Stomach (tissue), 4 donors: Measurements from ENCODE around the gene SLA2.

Experiments used
- CTCF ChIP-seq, 7 experiments: fragments of 450-650 bp in 4 of 7; fragments of 200-600 bp in 3 of 7; sonication (generic) in 3 of 7; IDR thresholded peaks; one replicate each; pipeline ENCODE4 v1.5.1; 2016 to 2019; ENCODE audit warnings: antibody characterized with exemption in 7 of 7, control low read depth in 2 of 7, mild to moderate bottlenecking in 1 of 7
- EP300 ChIP-seq: sonication (generic); formaldehyde crosslinking; IDR thresholded peaks from one replicate; pipeline ENCODE4 v1.6.1; 2017; ENCODE audit warnings: antibody characterized with exemption
- POLR2AphosphoS5 ChIP-seq, 3 donors: sonication (generic); formaldehyde crosslinking; IDR thresholded peaks; one replicate each; pipeline ENCODE4 v1.6.1; 2016; ENCODE audit warnings: antibody characterized with exemption in 3 of 3

DNA sequence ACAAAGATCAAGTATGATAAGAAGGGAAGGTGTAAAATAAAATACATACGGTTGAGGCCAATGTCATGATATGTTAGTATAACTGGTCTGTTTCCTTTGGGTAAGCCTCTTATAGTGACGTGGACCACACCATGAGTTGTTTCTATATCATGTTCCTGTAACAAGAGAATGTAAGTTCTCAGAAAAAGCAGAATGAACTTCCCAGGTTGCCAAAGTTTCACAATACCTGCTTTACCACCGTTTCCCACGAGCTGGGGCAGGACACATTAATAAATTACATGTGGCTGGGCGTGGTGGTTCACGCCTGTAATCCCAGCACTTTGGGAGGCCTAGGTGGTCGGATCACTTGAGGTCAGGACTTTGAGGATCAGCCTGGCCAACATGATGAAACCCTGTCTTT, 42.6 kb upstream of the SLA2 start:
- TF ChIP-seq CTCF (IDR thresholded peaks at IDR 0.05) (no peak), POLR2AphosphoS5 (IDR thresholded peaks at IDR 0.05) (no peak), EP300 (no peak)
